Measurements from ENCODE around the gene SLC39A3.

DNA sequence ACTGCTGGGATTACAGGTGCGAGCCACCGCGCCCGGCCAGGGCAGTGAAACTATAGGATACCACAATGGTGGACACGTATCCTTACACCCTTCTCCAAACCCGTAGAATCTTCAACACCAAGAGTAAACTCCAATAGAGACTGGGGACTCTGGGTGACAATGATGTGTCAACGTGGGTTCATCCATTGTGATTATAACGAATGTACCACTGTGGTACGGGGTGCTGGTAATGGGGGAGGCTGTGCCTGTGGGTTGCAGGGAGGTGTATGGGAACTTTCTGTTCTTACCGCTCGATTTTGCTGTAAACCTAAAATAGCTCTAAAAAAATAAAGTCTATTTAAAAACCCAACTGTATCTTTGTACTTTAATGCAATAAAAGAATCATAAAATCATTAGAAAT lies 49.0 kb downstream of the SLC39A3 start:
- TF ChIP-seq, protein P1, sequence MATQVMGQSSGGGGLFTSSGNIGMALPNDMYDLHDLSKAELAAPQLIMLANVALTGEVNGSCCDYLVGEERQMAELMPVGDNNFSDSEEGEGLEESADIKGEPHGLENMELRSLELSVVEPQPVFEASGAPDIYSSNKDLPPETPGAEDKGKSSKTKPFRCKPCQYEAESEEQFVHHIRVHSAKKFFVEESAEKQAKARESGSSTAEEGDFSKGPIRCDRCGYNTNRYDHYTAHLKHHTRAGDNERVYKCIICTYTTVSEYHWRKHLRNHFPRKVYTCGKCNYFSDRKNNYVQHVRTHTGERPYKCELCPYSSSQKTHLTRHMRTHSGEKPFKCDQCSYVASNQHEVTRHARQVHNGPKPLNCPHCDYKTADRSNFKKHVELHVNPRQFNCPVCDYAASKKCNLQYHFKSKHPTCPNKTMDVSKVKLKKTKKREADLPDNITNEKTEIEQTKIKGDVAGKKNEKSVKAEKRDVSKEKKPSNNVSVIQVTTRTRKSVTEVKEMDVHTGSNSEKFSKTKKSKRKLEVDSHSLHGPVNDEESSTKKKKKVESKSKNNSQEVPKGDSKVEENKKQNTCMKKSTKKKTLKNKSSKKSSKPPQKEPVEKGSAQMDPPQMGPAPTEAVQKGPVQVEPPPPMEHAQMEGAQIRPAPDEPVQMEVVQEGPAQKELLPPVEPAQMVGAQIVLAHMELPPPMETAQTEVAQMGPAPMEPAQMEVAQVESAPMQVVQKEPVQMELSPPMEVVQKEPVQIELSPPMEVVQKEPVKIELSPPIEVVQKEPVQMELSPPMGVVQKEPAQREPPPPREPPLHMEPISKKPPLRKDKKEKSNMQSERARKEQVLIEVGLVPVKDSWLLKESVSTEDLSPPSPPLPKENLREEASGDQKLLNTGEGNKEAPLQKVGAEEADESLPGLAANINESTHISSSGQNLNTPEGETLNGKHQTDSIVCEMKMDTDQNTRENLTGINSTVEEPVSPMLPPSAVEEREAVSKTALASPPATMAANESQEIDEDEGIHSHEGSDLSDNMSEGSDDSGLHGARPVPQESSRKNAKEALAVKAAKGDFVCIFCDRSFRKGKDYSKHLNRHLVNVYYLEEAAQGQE (IDR thresholded peaks at IDR 0.05; ENCODE audit: low read depth, low read length), result no peak
- TF ChIP-seq, protein P2, sequence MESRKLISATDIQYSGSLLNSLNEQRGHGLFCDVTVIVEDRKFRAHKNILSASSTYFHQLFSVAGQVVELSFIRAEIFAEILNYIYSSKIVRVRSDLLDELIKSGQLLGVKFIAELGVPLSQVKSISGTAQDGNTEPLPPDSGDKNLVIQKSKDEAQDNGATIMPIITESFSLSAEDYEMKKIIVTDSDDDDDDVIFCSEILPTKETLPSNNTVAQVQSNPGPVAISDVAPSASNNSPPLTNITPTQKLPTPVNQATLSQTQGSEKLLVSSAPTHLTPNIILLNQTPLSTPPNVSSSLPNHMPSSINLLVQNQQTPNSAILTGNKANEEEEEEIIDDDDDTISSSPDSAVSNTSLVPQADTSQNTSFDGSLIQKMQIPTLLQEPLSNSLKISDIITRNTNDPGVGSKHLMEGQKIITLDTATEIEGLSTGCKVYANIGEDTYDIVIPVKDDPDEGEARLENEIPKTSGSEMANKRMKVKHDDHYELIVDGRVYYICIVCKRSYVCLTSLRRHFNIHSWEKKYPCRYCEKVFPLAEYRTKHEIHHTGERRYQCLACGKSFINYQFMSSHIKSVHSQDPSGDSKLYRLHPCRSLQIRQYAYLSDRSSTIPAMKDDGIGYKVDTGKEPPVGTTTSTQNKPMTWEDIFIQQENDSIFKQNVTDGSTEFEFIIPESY (IDR thresholded peaks at IDR 0.05), result no peak
- TF ChIP-seq, protein P3, sequence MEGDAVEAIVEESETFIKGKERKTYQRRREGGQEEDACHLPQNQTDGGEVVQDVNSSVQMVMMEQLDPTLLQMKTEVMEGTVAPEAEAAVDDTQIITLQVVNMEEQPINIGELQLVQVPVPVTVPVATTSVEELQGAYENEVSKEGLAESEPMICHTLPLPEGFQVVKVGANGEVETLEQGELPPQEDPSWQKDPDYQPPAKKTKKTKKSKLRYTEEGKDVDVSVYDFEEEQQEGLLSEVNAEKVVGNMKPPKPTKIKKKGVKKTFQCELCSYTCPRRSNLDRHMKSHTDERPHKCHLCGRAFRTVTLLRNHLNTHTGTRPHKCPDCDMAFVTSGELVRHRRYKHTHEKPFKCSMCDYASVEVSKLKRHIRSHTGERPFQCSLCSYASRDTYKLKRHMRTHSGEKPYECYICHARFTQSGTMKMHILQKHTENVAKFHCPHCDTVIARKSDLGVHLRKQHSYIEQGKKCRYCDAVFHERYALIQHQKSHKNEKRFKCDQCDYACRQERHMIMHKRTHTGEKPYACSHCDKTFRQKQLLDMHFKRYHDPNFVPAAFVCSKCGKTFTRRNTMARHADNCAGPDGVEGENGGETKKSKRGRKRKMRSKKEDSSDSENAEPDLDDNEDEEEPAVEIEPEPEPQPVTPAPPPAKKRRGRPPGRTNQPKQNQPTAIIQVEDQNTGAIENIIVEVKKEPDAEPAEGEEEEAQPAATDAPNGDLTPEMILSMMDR (IDR thresholded peaks at IDR 0.05 in 2 of 3, conservative IDR thresholded peaks at IDR 0.05 in 1 of 3; ENCODE audit: control insufficient read depth in 2 of 3, extremely low read depth in 1 of 3, insufficient read depth in 1 of 3, low read depth in 3 of 3, low read length in 3 of 3), result no peak
- no peak for TF ChIP-seq SPI1 (IDR thresholded peaks at IDR 0.05; ENCODE audit: borderline replicate concordance, insufficient read depth, low read depth, low read length)

All from GM12878 (cell line).